Fibroblast of skin of left biceps (primary cell): Measurements from ENCODE around the gene VWA5B2.

Experiments used
- DNase-seq, 2 experiments: peaks; one replicate each; pipeline ENCODE4 v3.0.0-alpha.2; 2013; ENCODE audit warnings: low read depth in 2 of 2

The VWA5B2 gene

DNA sequence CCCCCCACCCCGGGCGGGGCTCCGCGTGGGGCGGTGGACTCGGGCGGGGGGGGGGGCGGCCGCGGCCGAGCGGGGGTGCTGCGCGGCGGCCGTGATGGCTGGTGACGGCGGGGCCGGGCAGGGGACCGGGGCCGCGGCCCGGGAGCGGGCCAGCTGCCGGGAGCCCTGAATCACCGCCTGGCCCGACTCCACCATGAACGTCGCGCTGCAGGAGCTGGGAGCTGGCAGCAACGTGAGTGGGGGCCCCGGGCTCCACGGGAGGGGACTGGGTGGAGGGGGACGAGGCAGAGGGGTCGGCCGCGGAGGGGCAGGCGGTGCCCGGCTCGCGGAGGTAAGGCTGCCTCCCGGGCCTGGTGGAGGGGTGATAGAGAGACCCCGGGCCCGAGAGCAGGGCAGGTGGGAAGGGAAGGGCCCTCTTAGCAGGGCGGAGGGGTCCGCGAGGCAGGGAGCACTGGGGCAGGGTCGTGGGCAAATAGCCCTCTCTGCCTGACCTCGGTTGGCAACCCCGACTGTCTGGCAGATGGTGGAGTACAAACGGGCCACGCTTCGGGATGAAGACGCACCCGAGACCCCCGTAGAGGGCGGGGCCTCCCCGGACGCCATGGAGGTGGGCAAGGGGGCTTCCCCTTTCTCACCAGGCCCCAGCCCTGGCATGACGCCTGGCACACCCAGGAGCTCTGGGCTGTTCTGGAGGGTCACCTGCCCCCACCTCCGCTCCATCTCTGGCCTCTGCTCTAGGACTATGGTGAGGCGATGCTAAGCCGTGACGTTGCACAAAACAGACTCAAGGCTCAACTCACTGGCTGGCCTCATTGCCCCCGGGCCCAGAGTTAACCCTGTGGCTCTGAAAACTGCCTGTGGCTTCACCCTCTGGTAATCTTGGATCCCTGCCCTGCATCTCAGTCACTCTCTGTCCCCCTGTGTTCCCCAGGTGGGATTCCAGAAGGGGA, 46.9 kb downstream of the VWA5B2 start, which contains the start of gene ECE2:
Gene ECE2, plus strand, starts transcription at position 62 of the 950 bp plus-strand sequence. Its CDS starts 132 bp downstream, at position 194.
- DNase-seq: no peak

DNA sequence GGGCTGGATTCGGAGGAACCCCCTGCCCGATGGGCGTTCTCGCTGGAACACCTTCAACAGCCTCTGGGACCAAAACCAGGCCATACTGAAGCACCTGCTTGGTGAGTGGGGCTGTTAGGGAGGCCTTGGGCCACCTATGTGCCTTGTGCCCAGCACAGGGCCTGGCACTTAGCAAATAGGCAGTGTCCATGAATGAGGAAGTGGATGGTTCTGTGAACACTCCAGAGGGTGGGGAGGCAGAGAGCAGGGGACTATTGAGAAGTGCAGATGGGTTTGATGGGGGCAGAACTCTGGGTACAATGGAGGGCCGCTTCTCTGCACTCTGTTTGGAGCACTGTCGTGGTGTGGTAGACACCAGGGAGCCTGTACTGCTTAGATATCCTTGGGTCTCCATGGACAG, 48.0 kb downstream of the VWA5B2 start:
- DNase-seq: no peak

DNA sequence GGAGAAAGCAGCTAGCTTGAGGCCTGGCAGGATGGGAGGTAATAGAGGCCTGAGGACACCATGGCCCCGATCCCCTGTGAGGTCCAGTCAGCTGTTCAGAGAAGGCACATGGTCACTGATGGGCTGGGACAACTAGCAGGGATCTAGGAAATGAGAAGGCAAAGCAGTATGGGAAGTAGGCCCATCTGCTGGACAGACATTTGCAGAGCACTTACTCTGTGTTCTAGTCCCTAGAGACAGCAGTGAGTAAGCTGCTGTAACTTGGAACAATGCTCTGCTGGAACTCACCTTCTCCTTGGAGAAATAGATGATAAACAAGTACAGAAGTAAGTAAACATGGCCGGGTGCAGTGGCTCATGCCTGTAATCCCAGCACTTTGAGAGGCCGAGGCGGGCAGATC, 53.6 kb downstream of the VWA5B2 start:
- DNase-seq: no peak

DNA sequence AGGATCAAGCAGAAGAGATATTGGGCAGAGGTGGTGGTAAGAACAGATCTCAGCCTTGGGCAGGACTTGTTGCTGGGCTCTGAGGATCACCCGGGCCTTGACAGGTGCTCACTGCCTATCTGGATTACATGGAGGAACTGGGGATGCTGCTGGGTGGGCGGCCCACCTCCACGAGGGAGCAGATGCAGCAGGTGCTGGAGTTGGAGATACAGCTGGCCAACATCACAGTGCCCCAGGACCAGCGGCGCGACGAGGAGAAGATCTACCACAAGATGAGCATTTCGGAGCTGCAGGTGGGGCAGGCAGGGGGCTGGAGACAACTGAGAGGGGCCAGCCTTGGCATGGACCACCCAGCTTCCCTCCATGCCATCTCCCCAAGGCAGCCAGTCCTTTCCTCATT, 54.3 kb downstream of the VWA5B2 start:
- no peak for DNase-seq

DNA sequence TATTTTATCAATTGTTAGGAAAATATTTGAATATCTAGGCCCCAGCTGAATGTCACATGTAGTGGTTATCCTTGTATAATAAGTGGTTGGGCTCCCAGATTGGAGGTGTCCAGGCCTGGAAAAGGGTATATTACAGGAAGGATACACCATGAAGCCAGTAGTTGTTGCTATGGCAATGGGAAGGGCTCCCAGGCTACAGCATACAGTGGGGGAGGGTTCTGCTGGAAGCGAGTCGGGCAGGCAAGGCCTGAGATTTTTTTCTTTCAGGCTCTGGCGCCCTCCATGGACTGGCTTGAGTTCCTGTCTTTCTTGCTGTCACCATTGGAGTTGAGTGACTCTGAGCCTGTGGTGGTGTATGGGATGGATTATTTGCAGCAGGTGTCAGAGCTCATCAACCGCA, 55.3 kb downstream of the VWA5B2 start:
- peak; percentile 13 to 23 for DNase-seq

DNA sequence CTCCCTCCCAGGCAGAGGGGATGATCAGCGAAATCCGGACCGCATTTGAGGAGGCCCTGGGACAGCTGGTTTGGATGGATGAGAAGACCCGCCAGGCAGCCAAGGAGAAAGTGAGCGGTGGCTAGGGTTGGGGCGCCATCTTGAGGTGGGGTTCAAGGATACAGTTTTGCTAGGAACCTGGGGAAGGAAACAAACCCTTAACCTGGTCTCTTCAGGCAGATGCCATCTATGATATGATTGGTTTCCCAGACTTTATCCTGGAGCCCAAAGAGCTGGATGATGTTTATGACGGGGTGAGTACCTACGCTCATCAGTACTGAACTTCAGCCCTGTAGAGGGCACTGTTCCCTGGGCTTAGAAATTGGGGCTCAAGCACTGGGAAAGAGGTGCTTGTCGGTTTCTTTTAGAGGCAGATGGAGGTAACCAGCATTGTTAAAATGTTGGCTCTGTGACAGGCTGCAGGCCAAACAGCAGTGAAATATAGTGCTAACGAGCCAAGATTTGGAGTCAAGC, 60.1 kb downstream of the VWA5B2 start:
- DNase-seq: no peak

DNA sequence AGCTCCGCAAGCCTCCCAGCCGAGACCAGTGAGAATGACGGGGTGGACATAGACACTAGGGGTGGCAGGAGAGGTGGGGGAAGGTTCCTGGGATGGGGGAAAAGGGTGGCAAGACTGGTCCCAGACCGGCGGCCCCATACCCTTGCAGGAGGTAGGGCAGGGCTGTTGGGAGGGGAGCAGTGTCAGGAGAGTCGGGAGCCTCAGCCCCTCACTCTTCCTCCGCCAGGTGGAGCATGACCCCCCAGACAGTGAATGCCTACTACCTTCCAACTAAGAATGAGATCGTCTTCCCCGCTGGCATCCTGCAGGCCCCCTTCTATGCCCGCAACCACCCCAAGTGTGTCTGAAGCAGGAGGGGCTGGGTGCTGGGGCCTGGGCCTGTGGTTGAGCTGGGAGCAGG, 60.9 kb downstream of the VWA5B2 start:
- DNase-seq: no peak

DNA sequence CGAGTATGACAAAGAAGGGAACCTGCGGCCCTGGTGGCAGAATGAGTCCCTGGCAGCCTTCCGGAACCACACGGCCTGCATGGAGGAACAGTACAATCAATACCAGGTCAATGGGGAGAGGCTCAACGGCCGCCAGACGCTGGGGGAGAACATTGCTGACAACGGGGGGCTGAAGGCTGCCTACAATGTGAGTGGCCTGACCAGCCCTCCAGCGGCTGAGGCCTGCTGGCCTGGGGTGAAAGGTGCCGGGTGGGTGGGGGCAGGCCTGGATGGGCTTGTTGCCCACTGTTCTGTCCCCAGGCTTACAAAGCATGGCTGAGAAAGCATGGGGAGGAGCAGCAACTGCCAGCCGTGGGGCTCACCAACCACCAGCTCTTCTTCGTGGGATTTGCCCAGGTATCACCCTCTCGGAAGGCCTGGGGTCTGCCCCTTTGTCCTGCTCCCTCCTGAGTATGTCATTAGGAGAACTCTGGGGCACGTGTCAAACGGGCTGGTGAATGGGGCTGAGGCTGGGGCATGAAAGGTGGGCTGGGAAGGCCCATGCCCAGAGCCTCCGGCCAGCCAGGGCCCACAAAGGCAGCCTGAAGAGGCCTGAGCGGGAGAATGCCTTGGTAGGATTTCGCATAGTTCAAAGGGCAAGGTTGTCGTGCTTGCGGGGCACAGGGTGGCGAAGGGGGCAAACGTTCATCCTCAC, 61.8 kb downstream of the VWA5B2 start:
- no peak for DNase-seq
